Stimulated activated CD4-positive, alpha-beta T cell treated with anti-CD3 and anti-CD28 coated beads, Interleukin-15, amount 100 ng/mL, for 24 hours (primary cell): Measurements from ENCODE around the gene TMEM240.
"Not testable (repeated sequence)": the region's sequence is repeated elsewhere in the genome, so short reads cannot be mapped to it uniquely, and the experiment has no call there.

Source experiments
- DNase-seq: peaks from one replicate; pipeline ENCODE4 v3.0.0-alpha.2; 2020

TMEM240 gene

GRCh38 chr1:1556961-1557360 is 16.5 kb upstream of the TMEM240 start:
- not testable (repeated sequence) for DNase-seq

GRCh38 chr1:1556505-1556904 is 16.1 kb upstream of the TMEM240 start:
- DNase-seq, result no peak

- DNase-seq, result no peak
These were observed 14.8 kb upstream of the TMEM240 start for GRCh38 chr1:1554926-1555915.

DNA sequence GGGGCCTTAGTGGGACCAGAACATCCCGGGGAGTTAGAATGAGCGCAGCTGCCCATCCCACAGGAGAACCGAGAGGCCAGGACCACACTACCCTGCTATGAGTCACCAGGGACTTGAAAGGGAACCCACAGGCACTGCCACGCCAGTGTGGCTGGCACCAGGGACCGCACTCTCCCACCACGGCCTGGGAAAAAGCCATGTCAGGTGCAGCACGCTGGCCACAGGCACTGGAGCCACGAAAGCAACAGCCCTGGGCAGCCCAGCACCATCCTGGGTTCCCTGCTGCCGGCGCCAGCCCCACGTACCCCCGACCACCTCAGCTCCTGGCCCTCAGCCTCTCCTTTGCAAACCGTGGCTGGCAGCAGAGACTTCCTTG is 14.1 kb upstream of the TMEM240 start:
- peak; percentile 20 for DNase-seq

GRCh38 chr1:1553821-1554494 is 13.5 kb upstream of the TMEM240 start:
- DNase-seq, result no peak

DNA sequence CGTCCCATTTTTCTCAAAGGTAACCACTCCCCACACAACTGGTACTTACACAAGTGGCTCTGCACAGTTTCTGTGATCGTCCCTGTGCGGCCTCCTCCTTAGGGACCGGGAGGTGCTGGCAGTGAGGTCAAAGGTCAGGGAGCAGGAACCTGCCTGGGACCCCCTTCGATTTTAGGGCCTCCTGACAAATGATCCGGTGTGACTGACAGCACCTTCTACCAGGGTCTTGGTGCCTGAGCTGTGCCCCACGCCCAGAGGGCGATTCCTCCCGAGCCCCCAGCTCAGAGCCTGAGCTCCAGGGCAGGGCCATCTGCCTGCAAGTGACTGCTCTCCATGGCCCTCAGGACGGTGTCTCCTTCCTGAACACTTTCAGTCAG is 11.8 kb upstream of the TMEM240 start:
- no peak for DNase-seq

DNA sequence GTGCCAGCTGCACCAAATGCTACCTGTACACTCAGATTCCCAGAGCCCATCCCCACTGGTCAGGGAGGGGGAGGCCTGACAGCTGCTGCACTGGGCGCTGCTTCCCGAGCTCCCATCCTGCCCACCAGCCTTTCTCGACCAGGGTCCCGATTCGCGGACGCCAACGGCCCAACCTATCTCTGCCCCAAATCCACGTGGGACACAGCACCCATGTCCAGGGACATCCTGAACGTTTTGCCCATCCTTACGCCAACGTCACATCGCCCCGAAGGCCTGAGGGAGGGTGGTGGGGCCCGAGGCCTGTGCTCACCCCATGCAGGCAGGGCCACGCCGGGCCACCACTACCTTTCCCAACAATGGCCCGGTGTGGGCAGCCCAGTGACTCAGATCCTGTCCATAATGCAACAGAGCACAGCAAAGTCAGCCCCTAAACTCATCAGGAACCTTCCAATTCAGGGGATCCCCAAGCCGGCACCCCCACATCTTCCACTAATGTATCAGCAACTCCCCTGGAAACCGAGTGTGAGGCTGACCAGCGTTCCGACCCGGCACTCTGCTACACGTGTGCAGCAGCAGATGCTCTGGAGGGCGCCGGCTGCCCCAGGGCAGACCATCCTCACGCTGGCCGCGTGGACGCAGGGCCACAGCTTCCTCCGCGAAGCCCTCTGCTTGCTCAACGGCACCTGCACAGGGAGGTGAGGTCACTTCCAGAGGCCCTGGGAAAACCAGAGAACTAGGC is 11.3 kb upstream of the TMEM240 start:
- no peak for DNase-seq

DNA sequence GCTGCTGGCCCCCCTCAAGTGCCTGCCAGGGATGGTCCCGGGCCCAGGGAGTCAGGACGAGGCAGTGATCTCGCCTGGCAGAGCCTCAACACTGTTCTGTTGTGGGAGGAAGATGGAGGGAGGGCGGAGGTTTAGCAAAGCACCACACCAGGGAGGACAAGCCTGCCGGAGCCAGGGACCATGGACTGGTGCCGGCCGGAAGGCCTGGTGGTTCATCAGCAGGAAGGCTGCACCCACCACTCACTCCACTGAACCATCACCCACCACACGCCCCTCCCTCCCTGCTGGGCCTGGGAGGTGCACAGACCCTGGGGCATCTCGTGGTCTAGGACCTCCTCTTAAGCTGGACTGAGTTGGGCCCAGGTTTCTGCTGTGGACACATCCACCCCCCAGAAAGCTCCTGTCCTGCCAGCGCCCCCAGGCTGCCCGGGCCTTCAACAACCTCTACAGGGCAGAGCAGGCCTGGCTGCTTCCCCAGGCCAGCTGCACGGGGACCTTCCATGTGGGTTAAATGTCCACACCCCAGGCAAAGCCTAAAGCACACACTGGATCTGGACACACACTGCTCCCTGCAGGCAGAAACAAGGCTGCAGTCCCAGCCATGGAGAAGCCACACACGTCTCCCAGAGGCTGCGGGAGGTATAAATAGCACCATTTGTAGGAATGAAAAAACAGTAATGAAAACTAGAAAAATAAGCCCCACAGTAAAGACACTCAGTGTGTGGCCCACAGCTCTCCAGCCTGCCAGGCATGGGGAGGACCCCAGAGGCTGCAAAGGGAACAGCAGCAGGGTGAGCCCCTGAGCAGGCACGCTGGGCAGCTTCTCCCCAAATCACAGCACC is 10.4 kb upstream of the TMEM240 start:
- no peak for DNase-seq

DNA sequence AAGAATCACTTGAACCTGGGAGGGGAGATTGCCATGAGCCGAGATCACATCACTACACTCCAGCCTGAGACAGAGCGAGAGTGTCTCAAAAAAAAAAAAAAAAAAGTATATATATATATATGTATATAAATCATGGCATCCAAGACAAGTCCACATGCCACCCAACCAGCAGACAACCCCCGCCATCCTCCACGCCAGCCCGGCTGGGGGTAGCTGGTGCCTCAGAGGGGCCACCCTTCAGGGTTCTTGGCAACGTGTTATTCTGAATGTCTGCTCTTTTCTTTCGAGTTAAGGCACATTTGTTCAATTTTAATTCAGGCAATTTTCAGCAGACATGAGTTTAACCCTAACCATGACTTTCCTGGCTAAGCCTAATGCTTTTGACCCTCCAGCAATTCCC is 9.7 kb upstream of the TMEM240 start:
- DNase-seq, result no peak

- no peak for DNase-seq
These were observed 8.2 kb upstream of the TMEM240 start for GRCh38 chr1:1548591-1548990.

GRCh38 chr1:1547476-1547875 is 7.1 kb upstream of the TMEM240 start:
- no peak for DNase-seq

DNA sequence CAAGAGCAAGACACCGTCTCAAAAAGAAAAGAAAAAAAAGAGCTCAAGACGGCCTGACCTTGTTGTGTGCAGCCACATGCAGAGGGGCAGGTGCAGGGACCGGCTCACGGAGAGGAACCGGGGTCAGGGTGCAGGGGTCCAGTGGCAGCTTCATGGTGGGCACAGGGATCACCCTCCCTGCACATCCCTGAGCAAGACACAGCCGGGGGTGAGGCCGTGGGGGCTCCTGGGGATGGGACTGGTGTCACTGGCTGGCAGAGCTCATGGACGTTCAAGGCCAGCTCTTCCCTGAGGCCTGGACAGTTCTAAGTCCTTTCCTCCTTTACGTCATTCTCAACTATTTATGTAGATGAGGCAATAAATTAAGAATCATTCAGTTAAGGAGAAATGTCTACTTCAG is 6.6 kb upstream of the TMEM240 start:
- DNase-seq, result no peak

- no peak for DNase-seq
These were observed 5.7 kb upstream of the TMEM240 start for GRCh38 chr1:1545946-1546737.

DNA sequence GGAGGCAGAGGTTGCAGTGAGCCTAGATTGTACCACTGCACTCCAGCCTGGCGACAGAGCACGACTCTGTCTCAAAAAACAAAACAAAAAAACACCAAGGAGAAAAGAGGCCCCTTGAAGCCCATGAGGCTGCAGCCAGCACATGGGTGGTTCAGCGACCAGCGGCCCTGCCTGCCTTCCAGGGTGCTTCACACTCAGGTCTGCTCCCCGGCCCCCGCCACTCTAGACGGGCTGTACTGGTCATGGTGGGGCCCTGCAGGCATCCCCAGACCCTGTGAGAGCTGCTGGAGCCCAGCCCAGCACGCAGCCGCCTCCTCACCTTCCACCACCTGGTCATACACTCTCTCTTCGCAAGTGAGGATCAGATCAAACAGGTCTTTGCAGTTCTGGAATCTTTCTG is 4.1 kb upstream of the TMEM240 start:
- no peak for DNase-seq

DNA sequence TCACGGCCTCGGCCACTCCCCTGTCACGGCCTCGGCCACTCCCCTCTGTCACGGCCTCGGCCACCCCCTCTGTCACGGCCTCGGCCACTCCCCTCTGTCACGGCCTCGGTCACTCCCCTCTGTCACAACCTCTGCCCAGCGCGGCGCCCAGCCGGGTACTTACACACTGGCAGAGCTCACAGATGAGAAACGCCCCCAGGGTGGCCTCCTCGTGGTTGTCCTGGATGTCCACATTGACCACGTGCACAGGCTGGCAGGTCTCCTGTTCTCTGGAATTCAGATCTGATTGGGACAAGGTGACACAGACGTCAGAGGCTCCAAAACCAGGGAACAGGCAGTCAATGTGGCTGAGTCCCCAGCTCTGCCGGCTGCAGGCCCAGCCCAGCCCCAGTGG is 3.3 kb upstream of the TMEM240 start:
- DNase-seq, result no peak

DNA sequence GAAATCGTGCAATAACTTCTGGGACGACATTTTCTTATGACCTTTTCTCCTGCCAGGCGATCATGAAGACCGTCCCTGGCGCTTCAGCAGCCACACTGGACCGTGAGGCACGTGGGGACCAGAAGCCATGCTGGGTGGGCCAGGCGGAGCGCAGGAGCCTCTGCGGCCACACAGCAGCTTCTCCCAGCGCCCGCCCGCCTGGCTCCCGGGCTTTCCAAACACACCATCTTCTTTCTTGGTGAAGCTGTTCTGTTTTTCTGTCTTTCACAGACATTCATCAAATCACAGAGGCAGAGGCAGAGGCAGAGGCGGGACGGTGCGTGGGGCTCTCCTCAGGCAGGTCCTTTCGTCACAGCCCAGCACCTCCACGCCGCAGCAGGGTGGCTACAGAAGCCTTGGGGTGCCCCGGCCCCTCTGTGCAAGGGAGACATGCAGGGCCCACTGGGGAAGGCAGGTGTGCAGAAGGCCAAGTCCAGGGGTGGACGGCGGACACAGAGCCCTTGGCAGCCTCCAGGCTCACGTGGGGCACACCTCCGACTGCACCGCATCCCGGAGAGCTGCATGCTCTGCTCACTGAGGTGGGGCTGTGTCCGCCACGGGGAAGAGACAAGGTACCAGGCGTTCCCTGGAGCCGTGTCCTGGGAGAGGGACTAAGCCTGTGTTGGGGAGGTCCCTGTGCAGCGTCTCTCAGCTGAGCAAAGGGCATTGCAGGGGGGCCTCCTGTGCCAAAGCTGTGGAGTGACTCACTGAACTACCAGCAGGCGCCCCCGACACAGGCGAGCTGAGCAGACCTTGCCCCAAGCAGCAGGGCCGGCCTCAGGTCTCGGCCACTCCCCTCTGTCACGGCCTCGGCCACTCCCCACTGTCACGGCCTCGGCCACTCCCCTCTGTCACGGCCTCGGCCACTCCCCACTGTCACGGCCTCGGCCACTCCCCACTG is 2.6 kb upstream of the TMEM240 start:
- DNase-seq, result no peak

DNA sequence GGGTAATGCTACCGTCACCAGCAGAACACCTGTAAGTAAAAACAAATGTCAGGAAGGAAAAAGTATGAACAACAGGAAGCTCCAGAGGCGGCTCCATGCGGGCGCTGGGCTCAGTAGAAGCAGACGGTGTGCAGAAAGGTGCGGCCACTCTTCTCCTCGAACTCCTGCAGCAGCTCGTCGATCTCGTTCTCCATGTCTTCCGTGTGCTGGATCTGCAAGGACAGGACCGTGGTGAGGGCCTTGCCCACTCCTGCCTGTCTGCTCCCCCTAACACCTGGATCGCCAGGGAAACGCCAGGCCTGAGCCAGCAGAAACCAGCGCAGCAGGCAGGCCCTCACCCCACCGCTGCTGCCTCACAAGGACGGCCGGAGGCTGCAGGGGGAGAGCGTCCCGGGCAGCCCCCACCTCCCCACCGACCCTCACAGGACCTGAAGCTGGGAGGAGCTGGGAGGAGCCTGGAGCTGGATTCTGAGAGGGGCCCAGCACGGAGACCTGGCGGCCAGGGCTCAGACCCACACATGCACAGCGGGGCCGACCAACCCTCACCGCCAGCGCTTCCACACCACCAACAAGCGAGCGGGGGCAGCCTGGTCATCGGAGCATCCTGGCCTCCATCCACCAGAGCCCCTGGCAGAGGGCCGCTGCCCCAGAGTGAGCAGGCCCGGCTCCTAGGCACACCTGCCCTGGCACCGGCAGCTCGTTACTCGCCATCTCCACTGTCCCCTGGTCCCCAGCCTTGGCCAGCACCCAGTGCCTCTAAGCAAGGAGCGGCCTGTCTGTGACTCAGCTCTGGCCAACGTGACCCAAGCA is 1.7 kb upstream of the TMEM240 start:
- DNase-seq, result no peak

GRCh38 chr1:1540818-1541628 is 599 bp upstream of the TMEM240 start:
- DNase-seq, result no peak
